HG03108 (cell line): Measurements from ENCODE around the gene BET1L.
"Not testable (repeated sequence)": the region's sequence is repeated elsewhere in the genome, so short reads cannot be mapped to it uniquely, and the experiment has no call there.

ENCODE experiments used
- ATAC-seq: cut with Tn5 transposase; IDR thresholded peaks from one replicate; pipeline ENCODE4 v1.9.1; 2021; ENCODE audit warnings: moderate library complexity; ENCODE audit not compliant: unreplicated experiment

The BET1L gene, protein sequence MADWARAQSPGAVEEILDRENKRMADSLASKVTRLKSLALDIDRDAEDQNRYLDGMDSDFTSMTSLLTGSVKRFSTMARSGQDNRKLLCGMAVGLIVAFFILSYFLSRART

DNA sequence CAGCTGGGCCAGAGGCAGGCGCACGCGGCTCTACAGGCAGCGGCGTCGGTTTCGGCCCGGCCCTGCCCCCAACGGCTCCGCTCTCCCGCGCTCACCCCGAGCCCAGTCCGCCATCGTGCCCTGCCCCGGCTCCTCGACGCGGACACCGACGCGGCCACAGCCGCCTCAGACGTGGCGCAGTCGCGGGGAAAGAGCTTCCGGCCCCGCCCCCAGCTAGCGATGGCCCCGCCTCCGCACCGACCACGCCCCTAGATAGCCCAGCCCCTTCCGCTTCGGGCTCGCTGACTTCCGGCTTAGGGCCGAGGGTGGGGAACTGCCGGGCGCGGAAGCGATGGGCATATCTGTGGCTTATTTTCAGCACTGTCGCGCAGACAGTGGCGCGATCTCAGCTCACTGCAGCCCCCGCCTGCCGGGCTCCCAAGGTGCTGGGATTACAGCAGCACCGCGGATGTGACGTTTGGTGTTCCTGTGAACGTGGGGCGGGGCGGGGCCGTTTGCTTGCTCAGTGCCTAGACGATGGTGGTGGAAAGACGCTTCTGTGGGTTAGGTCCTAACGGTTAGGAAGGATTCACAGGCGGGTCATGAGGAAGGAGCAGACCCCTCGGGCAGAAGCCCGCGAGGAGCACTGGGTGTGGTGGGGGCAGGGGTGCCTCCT, at the start of gene BET1L, which contains the start of gene RIC8A:
BET1L (minus strand) TSS at position 192 of the 655 bp plus-strand sequence; CDS start at position 114, 78 bp downstream.
RIC8A (plus strand) TSS at position 501 of the 655 bp plus-strand sequence. CDS start 1,147 bp downstream, outside the sequence.
- ATAC-seq = peak; percentile 71

DNA sequence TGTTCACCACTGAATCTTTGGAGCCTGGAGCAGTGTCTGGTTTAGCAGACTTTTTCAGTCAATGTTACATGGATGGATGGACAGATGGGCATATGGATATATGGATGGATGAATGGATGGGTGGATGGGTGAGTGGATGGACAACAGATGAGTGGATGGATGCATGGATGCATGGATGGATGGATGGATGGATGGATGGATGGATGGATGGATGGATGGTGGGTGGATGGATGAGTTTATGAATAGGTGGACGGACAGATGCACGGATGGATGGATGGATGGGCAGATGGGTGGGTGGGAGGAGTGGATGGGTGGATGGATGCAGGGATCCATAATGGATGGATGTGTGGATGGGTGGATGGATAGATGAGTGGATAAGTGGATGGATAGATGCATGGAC, 48.6 kb upstream of the BET1L start:
- ATAC-seq = no peak

DNA sequence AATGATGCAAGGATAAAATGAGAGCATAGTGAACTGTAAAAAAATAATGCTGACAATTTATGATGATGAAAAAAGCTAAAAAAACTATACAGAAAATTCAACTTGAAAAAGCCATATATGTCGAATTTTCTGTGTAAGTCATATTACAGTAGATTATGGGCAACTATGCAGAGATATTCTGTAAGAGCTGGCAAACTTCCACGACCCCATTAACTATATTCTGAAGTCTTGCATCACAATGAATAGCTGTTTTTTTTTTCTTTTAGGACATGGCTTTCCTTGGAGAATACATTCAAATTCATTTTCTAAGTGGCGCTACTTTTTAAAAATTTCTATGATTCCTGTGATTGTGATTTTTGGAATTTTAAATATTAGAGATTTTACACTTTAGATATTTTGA, 48.0 kb upstream of the BET1L start:
- ATAC-seq = no peak

DNA sequence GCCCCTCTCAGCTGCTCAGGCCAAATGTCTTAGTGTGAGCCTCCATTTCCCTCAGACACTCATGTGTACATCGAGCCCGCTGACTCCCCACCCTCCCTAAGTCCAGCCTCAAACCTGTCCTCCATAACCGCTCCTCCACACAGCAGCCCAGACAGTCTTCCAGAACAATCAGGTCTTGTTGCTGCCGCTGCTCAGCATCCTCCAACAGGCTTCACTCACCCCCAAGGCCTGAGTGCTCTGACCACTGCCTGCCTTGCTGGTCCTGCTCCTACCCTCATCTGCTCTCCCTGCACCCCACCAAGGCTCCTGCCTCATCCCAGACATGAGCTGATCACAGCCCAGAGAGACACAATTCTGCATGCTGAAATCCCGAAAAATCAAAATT, 46.7 kb upstream of the BET1L start:
- no peak for ATAC-seq

DNA sequence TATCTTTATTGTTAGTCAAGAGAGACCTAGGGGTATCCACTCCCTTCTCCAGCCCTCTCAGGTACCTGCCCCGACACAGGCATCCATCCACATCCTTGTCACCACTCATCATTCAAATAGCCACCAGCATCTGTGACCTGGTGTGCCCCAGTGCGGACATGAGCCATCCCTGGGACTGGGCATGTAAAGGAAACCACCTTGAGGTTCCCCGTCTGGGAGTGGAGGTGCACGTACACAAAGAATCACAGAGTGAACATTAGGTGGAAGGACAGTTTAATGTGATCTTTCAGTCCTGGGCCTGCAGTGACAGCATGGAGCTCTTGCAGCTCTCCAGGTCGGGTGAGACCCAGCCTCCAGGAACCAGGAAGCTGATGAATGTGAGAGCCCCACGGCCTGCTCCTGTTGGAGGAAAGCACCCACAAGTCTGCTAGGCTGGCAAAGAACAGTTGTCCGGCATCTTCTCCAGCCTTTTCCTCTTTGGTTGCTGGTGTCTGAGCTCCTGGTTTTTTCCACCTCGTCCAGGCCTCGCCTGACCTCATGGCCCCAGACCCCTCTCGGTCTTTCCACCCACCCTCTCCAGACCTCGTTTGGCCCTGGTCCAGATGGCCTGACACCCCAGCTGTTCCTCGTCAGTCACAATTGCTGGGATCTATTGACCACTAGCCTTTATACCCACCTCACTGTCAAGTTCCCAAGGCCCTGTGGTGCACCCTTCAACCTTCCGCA, 46.1 kb upstream of the BET1L start:
- no peak for ATAC-seq

DNA sequence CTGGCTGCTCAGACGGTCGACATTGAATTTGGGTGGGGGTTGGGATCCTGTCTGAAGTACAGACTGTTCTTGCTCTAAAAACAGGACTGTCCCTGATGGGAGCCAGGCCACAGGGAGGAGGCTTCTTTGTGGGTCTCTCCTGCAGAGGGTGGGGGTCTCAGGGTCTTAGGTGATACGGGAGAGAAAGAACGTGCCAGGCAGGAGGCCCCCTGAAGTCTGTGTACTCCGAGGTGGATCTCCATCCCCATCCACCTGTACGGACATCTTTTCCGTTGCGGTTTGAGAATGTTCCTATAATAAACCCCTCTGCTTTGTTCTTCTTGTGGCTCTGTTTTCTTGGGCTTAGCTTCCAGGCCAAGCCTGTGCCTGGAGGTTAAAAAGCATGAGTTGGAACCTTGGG, 45.5 kb upstream of the BET1L start:
- no peak for ATAC-seq

DNA sequence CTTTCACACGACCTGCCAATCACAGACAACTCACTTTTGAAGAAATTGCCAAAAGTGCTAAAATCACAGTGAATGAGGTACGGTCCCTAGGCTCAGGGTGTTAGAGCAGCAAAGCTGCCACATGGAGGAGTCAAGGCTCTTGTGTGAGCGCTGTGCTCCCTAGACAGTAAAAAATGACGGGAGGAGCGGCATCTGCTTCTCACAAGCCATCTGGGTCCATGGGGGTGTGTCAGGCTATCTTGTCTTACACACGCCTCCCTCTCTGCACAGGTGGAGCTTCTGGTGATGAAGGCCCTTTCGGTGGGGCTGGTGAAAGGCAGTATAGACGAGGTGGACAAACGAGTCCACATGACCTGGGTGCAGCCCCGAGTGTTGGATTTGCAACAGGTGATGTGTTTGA, 44.4 kb upstream of the BET1L start:
- no peak for ATAC-seq

DNA sequence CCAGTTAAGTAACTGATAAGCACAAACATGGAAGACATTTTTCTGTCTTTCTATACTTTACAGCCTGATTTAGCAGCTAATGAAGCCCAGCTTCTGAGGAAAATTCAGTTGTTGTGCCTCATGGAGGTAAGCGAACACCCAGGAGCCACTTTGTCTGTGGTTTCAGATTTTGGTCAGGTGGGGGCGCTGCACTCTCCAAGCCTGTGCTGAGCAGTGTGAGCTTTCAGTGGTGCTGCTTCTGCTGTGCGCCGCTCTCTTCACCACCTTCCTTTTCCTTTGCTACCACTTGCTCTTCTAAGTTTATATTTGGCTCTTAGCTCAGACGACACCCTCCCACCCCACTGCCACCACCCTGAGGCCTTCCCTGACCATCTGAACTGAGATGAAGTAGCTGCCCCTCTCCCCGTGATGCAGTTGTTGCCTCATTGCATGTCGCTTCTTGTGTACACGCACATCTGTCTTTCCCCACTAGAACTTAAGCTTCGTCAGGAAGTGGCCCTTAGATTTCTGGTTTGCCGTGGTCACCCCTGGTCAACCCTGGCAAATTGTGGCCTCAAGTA, 43.6 kb upstream of the BET1L start:
- peak; percentile 50 for ATAC-seq

DNA sequence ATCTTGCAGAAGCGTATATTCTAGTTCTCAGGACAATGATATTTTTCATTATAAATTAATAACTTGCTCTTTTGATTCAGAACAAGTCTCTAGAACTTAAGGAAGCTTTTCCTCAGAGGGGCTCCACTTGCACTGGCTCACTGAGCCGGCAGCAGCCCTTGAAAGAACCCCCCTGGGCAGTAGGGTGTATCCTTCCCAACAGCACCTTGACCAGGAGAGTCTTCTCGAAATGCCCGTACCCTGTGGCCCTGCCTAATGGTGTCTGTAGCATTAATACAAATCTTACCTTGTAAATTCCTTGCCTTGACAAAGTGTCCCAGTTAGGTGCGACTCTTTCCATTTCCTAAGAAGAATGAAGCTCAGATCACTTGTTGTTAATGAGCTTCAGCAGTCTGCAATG, 43.1 kb upstream of the BET1L start:
- ATAC-seq = no peak

DNA sequence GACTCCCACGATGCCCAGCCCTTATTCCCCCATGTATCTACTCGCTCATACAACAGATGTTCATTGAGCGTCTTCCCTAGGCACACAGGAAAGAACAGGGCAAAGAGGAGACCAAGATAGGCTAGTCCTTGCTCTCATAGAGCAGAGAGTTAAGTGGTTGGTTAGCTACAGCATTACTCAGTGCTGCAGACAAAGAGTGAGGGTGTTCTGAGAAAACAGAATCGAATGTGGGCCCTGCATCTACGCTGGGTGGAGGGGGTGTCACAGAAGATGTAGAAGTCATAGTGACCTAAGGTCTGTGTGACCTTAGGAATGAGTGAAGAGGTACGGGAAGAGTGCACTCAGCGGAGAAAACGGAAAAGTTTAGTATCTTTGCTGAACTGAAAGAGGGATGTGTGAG, 41.9 kb upstream of the BET1L start:
- no peak for ATAC-seq

DNA sequence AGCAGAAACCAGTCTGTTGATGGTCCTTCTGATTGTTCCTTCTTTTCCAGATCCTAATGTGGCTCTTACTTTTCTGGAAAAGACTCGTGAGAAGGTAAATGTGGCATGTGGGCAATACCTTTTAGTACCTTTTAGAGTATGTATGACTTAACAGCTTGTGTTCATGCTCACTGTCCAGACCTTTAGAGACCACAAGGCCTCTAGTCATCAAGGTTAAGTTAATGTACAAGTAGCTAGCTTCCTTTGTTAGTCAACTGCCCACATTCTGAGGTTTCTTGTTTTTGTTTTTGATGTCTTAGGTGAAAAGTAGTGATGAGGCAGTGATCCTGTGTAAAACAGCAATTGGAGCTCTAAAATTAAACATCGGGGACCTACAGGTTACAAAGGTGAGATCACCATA, 37.2 kb upstream of the BET1L start:
- ATAC-seq = no peak

DNA sequence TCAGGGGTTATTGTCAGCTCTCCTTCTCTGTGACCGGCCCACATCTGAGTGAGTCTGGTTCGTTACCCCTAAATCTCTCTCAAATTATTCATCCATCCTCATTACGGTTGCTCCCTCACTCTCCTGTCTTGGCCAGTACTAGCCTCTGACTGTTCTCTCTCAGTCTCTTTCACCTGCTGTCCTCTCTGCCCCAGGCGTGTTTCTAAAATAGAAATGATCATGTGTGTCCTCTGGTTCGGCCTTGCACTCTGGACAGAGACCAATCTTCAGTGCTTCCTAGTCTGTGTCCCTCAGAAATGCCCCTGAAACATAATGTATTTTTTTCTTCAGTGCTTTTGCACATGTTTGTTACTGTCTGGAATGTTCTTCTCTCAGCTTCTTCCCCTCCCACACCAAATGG, 34.4 kb upstream of the BET1L start:
- no peak for ATAC-seq

DNA sequence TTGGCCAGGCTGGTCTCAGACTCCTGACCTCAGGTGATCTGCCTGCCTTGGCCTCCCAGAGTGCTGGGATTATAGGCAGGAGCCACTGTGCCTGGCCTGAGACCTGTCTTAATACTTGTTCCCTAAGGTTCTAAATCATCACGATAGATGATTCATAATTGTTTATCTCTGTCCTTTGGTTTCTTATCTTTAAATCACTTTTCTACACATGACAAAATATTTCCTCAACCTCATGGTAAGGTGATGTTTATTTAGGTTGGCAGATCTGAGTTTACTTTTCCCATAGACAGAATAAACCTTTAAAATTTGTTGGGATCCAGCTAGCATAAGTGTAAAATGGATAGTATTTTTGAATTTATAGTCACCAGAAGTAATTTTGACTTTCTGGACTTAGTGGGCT, 33.1 kb upstream of the BET1L start:
- ATAC-seq = no peak

DNA sequence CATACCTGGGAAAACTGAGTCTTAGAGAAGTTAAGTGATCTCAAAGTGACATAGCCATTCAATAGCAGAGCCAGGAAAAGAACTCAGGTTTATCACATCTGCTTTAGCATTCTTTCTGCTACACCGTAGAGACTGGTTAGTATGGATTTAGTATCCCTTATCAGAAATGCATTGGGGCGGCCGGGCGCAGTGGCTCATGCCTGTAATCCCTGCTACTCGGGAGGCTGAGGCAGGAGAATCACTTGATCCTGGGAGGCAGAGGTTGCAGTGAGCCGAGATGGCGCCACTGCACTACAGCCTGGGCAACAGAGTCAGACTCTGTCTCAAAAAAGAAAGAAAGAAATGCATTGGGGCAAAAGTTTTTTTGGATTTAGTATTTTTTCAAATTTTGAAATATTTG, 31.1 kb upstream of the BET1L start:
- not testable (repeated sequence) for ATAC-seq

DNA sequence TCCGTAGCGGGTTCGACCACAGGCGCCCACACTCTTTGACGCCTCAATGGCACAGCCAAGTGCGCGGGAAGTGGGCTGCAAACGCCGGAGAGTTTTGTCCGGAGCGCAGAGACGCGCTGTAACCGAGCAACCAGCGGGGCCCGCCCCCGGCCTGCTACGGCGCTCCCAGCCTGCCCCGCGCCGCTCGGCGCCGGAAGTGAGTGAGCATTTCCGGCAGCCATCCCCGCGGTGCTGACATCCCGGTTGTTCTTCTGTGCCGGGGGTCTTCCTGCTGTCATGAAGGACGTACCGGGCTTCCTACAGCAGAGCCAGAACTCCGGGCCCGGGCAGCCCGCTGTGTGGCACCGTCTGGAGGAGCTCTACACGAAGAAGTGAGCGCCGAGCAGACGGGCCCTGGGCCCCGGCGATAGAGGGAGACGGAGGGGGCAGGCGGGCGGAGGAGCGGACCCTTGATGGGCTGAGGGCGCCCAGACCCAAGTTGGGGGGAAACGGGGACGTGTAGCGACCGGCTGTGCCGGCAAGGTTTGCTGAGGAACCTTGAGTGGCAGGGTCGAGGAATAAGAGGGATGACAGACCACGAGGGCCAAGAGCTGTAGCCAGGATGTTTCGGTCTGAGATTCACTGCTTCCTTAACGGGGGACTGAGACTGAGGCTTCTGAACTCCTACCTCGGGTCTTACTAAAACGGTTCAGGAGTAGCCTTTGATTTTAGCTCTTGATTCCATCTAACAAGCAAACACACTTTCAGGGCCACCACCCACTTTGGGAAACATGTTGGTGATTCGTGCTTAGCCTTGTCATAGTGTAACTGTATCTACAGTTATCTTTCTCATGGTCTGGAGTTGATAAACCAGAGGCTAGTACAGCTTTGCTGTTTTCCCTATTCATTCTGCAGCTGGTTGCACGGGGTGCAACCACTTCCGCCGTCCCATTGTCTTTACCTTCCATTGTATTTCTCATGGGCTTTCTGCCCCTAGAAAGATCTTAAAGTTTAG, 29.9 kb upstream of the BET1L start, which contains the start of gene PSMD13:
PSMD13 (plus strand) TSS at position 203 of the 994 bp plus-strand sequence; CDS start at position 277, 74 bp downstream.
- peak; percentile 68 for ATAC-seq

DNA sequence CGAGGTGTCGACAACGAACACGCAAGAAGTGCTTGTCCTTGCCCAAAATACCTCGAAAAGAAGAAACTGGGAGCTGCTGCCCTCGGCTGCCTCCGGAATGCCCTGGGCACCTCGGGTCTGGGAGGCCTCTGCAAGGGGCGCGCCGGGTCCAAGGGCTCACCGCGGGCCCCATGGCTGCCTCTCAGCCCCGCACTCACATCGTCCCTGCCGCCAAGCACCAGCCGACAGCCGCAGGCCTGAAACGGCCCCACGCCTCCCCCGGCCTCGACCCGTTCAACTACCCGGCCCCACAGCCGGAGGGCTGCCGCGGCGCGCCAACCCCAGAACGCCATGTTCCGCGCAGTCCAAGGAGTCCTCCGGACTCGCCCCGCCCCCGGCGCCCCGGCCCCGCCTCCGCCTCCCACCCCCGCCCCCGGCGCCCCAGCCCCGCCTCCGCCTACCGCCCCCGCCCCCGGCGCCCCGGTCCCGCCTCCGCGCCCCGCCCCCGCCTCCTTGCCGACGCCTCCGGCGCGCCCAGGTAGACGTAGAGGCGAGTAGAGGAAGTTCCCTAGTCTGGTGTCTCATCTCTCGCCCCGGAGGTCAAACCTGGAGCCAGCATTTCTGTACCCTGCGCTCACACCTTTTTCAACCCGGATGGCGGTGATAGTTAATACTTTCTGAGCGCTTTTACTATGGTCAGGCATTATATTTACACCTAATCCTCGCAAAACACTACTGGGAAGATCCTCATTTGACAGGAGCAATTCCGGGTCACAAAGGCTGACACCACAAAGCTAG, 29.0 kb upstream of the BET1L start, which contains the start of gene SIRT3:
SIRT3 (minus strand) TSS at position 346 of the 777 bp plus-strand sequence; CDS start at position 332, 14 bp downstream.
- ATAC-seq = peak; percentile 71

DNA sequence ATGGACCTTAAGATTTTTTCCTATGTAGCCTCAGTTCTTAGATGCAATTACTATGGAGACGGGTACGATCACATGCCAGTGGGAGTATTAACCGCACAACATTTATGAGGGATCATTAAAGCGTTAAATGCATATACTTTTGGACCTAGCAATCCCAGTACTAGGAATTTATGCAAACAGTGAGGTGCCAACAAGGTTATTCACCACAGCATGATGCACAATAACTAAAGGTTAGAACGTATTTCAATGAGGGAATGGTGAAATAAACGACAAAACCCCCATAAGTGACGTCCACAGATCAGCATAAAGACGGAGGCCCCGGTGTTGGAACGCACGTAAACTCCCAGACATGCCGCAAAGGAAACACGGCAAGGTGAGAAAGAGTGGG, 28.4 kb upstream of the BET1L start:
- ATAC-seq = peak; percentile 7

DNA sequence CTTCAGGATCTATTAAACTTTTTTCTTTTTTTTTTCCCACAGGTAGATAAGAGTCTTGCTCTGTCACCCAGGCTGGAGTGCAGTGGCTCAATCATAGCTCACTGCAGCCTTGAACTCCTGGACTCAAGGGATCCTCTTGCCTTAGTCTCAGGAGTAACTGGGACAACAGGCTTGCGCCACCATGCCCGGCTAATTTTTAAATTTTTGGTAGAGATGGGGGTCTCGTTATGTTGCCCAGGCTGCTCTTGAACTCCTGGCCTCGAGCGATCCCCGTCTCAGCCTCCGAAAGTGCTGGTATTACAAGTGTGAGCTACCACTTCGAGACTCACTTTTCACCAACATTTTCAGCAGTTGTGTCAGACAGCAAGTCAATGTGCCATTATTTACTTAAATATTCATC, 28.0 kb upstream of the BET1L start:
- no peak for ATAC-seq

DNA sequence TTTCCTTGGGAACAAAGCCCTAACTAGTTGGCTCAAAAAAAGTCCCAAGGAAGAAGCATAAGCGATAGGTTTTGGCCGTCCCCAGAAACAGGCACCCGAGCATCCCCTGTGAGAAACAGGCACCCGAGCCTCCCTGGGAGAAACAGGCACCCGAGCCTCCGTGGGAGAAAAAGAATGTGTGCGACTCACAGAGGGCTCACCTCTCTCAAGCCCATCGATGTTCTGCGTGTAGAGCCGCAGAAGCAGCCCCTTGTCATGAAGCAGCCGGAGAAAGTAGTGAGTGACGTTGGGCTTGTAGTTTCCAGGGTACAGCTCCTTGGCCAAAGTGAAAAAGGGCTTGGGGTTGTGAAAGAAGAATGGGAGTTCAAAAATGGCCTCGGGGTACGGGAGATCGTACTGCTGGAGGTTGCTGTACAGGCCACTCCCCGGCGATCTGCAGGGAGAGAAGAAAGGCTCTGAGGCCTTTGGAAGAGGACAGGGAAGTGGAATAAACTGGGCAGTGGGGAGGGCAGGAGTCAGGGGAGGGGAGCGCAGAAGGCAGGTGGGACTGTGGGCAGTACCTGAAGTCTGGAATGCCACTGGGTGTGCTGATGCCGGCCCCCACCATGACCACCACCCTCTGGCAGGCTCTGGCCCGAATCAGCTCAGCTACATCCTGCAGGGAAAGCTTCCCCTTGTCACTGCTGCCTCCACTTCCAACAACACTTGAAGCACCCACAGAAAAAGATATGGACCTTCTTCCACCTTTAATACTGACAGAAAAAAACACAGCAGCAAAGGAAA, 25.8 kb upstream of the BET1L start:
- ATAC-seq = no peak
